Measurements from ENCODE around the gene GDF11.

GDF11 gene

GRCh38 chr12:55707841-55708694 is 34.9 kb upstream of the GDF11 start, which contains the start of gene ITGA7:
Gene ITGA7 (minus strand): TSS chr12:55707904. CDS start chr12:55707682, 222 bp downstream.
- DNase-seq: peak; percentile 29

DNA sequence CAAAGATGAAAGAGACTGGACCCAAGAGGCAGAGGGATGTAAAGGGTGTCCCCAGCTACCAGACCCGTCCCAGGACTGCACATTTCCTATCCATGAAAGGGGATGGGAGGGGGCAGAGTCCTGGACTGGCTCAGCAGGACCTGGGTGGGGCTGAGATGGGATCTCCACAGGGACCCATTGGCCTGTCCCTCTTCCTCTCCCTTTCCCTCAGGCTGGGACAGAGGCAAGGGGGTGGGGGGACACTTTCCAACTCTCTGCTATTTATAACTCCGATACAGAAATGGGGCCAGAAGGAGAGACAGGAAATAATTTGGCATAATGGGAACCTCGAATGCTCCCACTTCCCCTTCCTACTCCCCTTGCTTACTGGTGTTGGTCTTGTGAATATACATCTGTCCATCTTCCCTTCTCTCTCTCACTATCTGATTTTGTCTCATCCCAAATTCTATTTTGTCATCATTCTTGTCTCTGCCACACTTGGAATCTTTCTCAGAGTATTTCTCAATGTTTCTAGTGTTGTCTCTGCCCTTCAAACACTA is 34.2 kb upstream of the GDF11 start:
- DNase-seq: no peak

GRCh38 chr12:55711786-55712553 is 31.0 kb upstream of the GDF11 start:
- no peak for DNase-seq

- no peak for DNase-seq
These were observed 30.1 kb upstream of the GDF11 start for GRCh38 chr12:55712700-55713415.

DNA sequence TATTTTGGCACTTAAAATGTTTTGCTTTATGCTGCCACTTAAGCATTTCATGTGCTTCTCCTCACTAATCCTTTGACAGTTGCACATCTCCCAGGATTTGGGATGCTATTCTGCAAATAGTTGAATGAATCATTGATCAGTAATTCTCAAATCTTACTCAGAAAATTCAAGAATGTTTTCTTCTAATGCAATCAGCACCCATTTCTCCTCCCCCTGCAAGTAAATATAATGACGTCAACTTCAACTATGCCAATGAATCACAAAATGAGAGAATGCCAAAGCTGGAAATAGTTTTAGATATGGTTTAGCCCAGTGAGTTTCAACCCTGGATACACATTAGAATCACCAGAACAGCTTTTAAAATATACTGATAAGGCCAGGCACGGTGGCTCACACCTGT is 29.2 kb upstream of the GDF11 start:
- DNase-seq: no peak

DNA sequence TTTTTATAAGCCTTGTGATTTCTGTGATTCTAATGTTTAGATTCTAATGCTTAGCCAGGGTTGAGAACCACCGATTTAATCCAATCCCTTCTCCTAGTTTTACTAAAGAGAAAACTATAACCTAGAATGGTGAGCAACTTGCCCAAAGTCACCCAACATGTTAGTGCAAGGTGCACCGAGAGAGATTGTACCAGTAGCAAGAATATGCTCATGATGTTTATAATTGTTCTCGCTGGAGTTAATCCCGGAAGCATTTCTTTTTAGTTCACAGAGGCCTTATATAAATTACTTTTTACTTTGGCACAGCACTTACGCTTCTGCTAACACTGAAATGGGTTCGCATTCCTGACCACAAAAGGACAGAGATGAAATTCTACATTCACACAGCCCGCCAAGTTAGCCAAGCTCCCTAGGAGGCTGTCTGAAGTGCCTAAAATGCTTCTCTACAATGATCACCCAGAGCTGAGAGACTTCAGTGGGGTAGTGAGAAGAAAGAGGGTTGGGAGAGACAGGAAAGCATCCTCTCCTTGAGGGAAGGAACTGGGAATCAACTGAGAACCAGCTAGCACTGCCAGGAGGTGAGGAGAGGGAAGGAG is 27.7 kb upstream of the GDF11 start:
- DNase-seq: no peak

- DNase-seq: peak; percentile 97
These were observed 26.9 kb upstream of the GDF11 start, which contains the start of gene BLOC1S1 for GRCh38 chr12:55715833-55716581. Gene BLOC1S1 (plus strand): TSS chr12:55716046. CDS start chr12:55716052, 6 bp downstream.

- DNase-seq: no peak
These were observed 26.4 kb upstream of the GDF11 start for GRCh38 chr12:55716582-55716957.

GRCh38 chr12:55717011-55718007 is 25.6 kb upstream of the GDF11 start:
- DNase-seq: no peak

- no peak for DNase-seq
These were observed 24.9 kb upstream of the GDF11 start for GRCh38 chr12:55718015-55718414.

- DNase-seq: no peak
These were observed 24.2 kb upstream of the GDF11 start for GRCh38 chr12:55718624-55719275.

DNA sequence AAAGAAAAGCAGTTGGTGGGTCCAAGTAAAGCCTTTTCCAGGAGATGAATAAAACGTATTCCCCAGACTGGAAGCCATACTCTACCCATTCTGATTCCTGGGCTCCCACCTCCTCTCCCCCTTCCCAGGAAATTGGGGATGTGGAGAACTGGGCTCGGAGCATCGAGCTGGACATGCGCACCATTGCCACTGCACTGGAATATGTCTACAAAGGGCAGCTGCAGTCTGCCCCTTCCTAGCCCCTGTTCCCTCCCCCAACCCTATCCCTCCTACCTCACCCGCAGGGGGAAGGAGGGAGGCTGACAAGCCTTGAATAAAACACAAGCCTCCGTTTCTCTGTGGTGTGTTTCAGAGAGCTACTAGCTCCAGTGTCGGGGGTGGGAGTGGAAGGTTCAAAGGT is 23.6 kb upstream of the GDF11 start:
- DNase-seq: no peak

DNA sequence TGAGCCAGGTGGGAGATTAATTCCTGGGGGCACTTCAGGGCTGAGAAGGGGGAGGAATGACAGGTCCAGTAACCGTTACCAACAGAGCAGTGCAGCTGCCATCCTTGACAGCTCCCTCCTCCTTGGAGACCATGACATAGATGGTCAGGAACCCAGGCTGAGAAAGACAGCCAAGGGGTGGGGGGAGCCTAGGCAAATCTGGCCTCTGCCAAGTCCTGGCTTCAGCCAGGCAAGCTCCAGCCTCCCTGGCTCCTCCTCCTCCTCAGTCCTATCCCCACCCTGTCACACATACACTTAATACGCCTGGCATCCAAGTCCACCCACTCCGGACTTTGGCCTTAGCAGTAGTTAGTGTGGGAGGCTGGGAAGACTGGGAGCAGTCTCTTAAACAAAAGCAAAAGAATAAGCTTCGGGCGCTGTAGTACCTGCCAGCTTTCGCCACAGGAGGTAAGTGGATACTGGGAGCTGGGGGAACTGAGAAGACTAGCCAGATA is 22.8 kb upstream of the GDF11 start, which contains the start of gene RDH5:
Gene RDH5, plus strand, starts transcription at position 323 of the 494 bp plus-strand sequence. CDS start 792 bp downstream, outside the sequence.
- no peak for DNase-seq

- peak; percentile 47 for DNase-seq
These were observed 22.0 kb upstream of the GDF11 start for GRCh38 chr12:55720894-55721444.

- no peak for DNase-seq
These were observed 21.2 kb upstream of the GDF11 start for GRCh38 chr12:55721601-55722213.

GRCh38 chr12:55722948-55723347 is 20.0 kb upstream of the GDF11 start:
- DNase-seq: no peak

- no peak for DNase-seq
These were observed 19.3 kb upstream of the GDF11 start for GRCh38 chr12:55723516-55724225.

All from RPMI8226 (cell line).